Liver (tissue), 5 donors: ENCODE measurements around the gene GNG14. TPM values are rescaled to one million over a fixed set of nuclear protein-coding genes. Genes with fewer than 3 reads are reported as not detected.

Experiments
- polyA plus RNA-seq, 2 donors: library from polyadenylated mRNA; stranded (reverse) in 1 of 2; unstranded in 1 of 2; fragments of 200-250 nt in 1 of 2; fragments of >200 nt in 1 of 2; fragmentation: Nextera tagmentation in 1 of 2; extraction: Ambion mirVana in 1 of 2; gene quantifications; one replicate each; pipeline versions ENCODE4 v1.2.1 to v1.2.3, GENCODE V29; 2013 to 2015
- small RNA-seq: library from RNA; depleted of rRNA; stranded (forward); fragments of <200 nt; gene quantifications from one replicate; pipeline ENCODE3, GENCODE V24; 2014
- total RNA-seq, 2 donors: library from RNA; depleted of rRNA; stranded (reverse); fragments of >200 nt; gene quantifications; one replicate each; pipeline ENCODE4 v1.2.3, GENCODE V29; 2014
- donor health status: healthy.
- donor health status: healthy.
- donor health status: healthy.

Gene GNG14
- total and polyA plus RNA-seq, 4 donors: not detected

Small RNAs within 50 kb of the gene (small RNA-seq; reads per million reads assigned to genes)
- gene SNORD41: 90.1 reads per million, percentile 97 among the genes with 10 or more reads in this experiment

Other genes starting within 250 kb of the GNG14 start
- 1 to 10 TPM; 2.6 to 7.4 TPM for gene ZNF443, start 247.0 kb upstream of the GNG14 start, total RNA-seq
- gene ZNF443, start 247.0 kb upstream of the GNG14 start, polyA plus RNA-seq: 1 to 10 TPM; 1.1 to 1.9 TPM
- 1 to 10 TPM; 1.3 to 1.9 TPM for gene ZNF709, start 203.2 kb upstream of the GNG14 start, total RNA-seq
- gene ZNF709, start 203.2 kb upstream of the GNG14 start, polyA plus RNA-seq: under 1 TPM; 0.24 to 0.25 TPM
- 1 to 10 TPM; 8.3 to 8.6 TPM for gene ZNF564, start 136.5 kb upstream of the GNG14 start, total RNA-seq
- gene ZNF564, start 136.5 kb upstream of the GNG14 start, polyA plus RNA-seq: 1 to 10 TPM; 2.4 to 3.3 TPM
- gene ZNF490, start 77.2 kb upstream of the GNG14 start, total RNA-seq: 1 to 10 TPM; 3.5 to 6.1 TPM
- 1 to 10 TPM in 1 of 2 donors, under 1 TPM in 1; 0.93 to 1.0 TPM for gene ZNF490, start 77.2 kb upstream of the GNG14 start, polyA plus RNA-seq
- gene ZNF791, start 77.1 kb upstream of the GNG14 start, total RNA-seq: 10 to 100 TPM in 1 of 2 donors, 1 to 10 TPM in 1; 9.2 to 10.3 TPM
- gene ZNF791, start 77.1 kb upstream of the GNG14 start, polyA plus RNA-seq: 1 to 10 TPM; 3.1 to 4.8 TPM
- 10 to 100 TPM; 41.3 to 42.9 TPM for gene MAN2B1, start 21.3 kb upstream of the GNG14 start, total RNA-seq
- gene MAN2B1, start 21.3 kb upstream of the GNG14 start, polyA plus RNA-seq: 10 to 100 TPM; 23.5 to 28.9 TPM
- gene WDR83, start 21.2 kb upstream of the GNG14 start, total RNA-seq: 1 to 10 TPM; 4.0 to 5.1 TPM
- 1 to 10 TPM; 3.9 to 4.4 TPM for gene WDR83, start 21.2 kb upstream of the GNG14 start, polyA plus RNA-seq
- 10 to 100 TPM; 29.1 to 53.9 TPM for gene DHPS, start 6.1 kb upstream of the GNG14 start, total RNA-seq
- 10 to 100 TPM; 34.8 to 50.3 TPM for gene DHPS, start 6.1 kb upstream of the GNG14 start, polyA plus RNA-seq
- gene FBXW9, start 8.6 kb downstream of the GNG14 start, total RNA-seq: 1 to 10 TPM; 2.3 to 2.5 TPM
- 1 to 10 TPM; 3.4 to 4.0 TPM for gene FBXW9, start 8.6 kb downstream of the GNG14 start, polyA plus RNA-seq
- 10 to 100 TPM; 19.6 to 22.2 TPM for gene TNPO2, start 35.9 kb downstream of the GNG14 start, total RNA-seq
- gene TNPO2, start 35.9 kb downstream of the GNG14 start, polyA plus RNA-seq: 10 to 100 TPM in 1 of 2 donors, 1 to 10 TPM in 1; 6.3 to 12.1 TPM
- gene TRIR, start 46.7 kb downstream of the GNG14 start, total RNA-seq: 10 to 100 TPM; 69.3 to 84.3 TPM
- gene TRIR, start 46.7 kb downstream of the GNG14 start, polyA plus RNA-seq: 100 to 1,000 TPM; 106 to 169 TPM
- 10 to 100 TPM; 23.4 to 31.0 TPM for gene GET3, start 49.5 kb downstream of the GNG14 start, total RNA-seq
- gene GET3, start 49.5 kb downstream of the GNG14 start, polyA plus RNA-seq: 10 to 100 TPM; 22.8 to 44.1 TPM
- not detected for gene BEST2, start 63.8 kb downstream of the GNG14 start, total RNA-seq
- not detected for gene BEST2, start 63.8 kb downstream of the GNG14 start, polyA plus RNA-seq
- 10 to 100 TPM; 11.3 to 36.4 TPM for gene HOOK2, start 87.6 kb downstream of the GNG14 start, total RNA-seq
- 10 to 100 TPM; 12.9 to 17.0 TPM for gene HOOK2, start 87.6 kb downstream of the GNG14 start, polyA plus RNA-seq
- gene JUNB, start 103.5 kb downstream of the GNG14 start, total RNA-seq: 10 to 100 TPM; 68.6 to 79.2 TPM
- gene JUNB, start 103.5 kb downstream of the GNG14 start, polyA plus RNA-seq: 10 to 100 TPM; 32.7 to 44.6 TPM
- 1,000 to 10,000 TPM in 1 of 2 donors, 100 to 1,000 TPM in 1; 222 to 1,737 TPM for gene PRDX2, start 113.8 kb downstream of the GNG14 start, total RNA-seq
- 100 to 1,000 TPM; 265 to 301 TPM for gene PRDX2, start 113.8 kb downstream of the GNG14 start, polyA plus RNA-seq
- gene THSD8, start 114.1 kb downstream of the GNG14 start, total RNA-seq: under 1 TPM in 1 of 2 donors, not detected in 1; 0.33 TPM
- under 1 TPM; 0.22 to 0.35 TPM for gene THSD8, start 114.1 kb downstream of the GNG14 start, polyA plus RNA-seq
- gene RNASEH2A, start 118.6 kb downstream of the GNG14 start, total RNA-seq: 10 to 100 TPM in 1 of 2 donors, 1 to 10 TPM in 1; 1.8 to 17.5 TPM
- gene RNASEH2A, start 118.6 kb downstream of the GNG14 start, polyA plus RNA-seq: 1 to 10 TPM; 2.3 to 4.6 TPM
- not detected for gene RTBDN, start 146.6 kb downstream of the GNG14 start, total RNA-seq
- gene RTBDN, start 146.6 kb downstream of the GNG14 start, polyA plus RNA-seq: not detected
- gene MAST1, start 150.5 kb downstream of the GNG14 start, total RNA-seq: under 1 TPM; 0.08 to 0.19 TPM
- gene MAST1, start 150.5 kb downstream of the GNG14 start, polyA plus RNA-seq: under 1 TPM; 0.26 to 0.54 TPM
- 10 to 100 TPM; 11.9 to 13.7 TPM for gene DNASE2, start 193.5 kb downstream of the GNG14 start, total RNA-seq
- gene DNASE2, start 193.5 kb downstream of the GNG14 start, polyA plus RNA-seq: 10 to 100 TPM; 11.3 to 18.4 TPM
- 100 to 1,000 TPM in 1 of 2 donors, not detected in 1; 234 TPM for gene KLF1, start 199.2 kb downstream of the GNG14 start, total RNA-seq
- gene KLF1, start 199.2 kb downstream of the GNG14 start, polyA plus RNA-seq: not detected
- 100 to 1,000 TPM in 1 of 2 donors, 10 to 100 TPM in 1; 65.8 to 118 TPM for gene GCDH, start 203.2 kb downstream of the GNG14 start, total RNA-seq
- 10 to 100 TPM; 68.6 to 87.7 TPM for gene GCDH, start 203.2 kb downstream of the GNG14 start, polyA plus RNA-seq
- under 1 TPM in 1 of 2 donors, not detected in 1; 0.42 TPM for gene SYCE2, start 231.3 kb downstream of the GNG14 start, total RNA-seq
- under 1 TPM; 0.07 to 0.43 TPM for gene SYCE2, start 231.3 kb downstream of the GNG14 start, polyA plus RNA-seq
- 10 to 100 TPM; 29.8 to 34.0 TPM for gene FARSA, start 245.7 kb downstream of the GNG14 start, total RNA-seq
- 10 to 100 TPM; 34.7 to 50.1 TPM for gene FARSA, start 245.7 kb downstream of the GNG14 start, polyA plus RNA-seq